ENCODE data around the gene ZNF620.

DNA sequence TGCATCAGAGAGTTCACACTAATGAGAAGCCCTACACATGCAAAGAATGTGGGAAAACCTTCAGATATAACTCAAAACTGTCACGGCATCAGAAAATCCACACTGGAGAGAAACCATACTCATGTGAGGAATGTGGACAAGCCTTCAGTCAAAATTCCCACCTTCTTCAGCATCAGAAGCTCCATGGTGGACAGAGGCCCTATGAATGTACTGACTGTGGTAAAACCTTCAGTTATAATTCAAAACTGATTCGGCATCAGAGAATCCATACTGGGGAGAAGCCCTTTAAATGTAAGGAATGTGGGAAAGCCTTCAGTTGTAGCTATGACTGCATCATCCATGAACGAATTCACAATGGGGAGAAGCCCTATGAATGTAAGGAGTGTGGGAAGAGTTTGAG, 18.7 kb upstream of the ZNF620 start:
- TF ChIP-seq, protein P1, sequence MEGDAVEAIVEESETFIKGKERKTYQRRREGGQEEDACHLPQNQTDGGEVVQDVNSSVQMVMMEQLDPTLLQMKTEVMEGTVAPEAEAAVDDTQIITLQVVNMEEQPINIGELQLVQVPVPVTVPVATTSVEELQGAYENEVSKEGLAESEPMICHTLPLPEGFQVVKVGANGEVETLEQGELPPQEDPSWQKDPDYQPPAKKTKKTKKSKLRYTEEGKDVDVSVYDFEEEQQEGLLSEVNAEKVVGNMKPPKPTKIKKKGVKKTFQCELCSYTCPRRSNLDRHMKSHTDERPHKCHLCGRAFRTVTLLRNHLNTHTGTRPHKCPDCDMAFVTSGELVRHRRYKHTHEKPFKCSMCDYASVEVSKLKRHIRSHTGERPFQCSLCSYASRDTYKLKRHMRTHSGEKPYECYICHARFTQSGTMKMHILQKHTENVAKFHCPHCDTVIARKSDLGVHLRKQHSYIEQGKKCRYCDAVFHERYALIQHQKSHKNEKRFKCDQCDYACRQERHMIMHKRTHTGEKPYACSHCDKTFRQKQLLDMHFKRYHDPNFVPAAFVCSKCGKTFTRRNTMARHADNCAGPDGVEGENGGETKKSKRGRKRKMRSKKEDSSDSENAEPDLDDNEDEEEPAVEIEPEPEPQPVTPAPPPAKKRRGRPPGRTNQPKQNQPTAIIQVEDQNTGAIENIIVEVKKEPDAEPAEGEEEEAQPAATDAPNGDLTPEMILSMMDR (tag by site-specific recombination; IDR thresholded peaks at IDR 0.05) = no peak
- TF ChIP-seq GLI4 (tag by site-specific recombination; IDR thresholded peaks at IDR 0.05) (no peak), ZNF302 (tag by site-specific recombination; IDR thresholded peaks at IDR 0.05; ENCODE audit: low read depth) (no peak), RBAK (tag by site-specific recombination; IDR thresholded peaks at IDR 0.05) (no peak)
- TF ChIP-seq, protein P2, sequence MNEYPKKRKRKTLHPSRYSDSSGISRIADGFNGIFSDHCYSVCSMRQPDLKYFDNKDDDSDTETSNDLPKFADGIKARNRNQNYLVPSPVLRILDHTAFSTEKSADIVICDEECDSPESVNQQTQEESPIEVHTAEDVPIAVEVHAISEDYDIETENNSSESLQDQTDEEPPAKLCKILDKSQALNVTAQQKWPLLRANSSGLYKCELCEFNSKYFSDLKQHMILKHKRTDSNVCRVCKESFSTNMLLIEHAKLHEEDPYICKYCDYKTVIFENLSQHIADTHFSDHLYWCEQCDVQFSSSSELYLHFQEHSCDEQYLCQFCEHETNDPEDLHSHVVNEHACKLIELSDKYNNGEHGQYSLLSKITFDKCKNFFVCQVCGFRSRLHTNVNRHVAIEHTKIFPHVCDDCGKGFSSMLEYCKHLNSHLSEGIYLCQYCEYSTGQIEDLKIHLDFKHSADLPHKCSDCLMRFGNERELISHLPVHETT (tag by site-specific recombination; IDR thresholded peaks at IDR 0.05) = no peak
- TF ChIP-seq, protein P3, sequence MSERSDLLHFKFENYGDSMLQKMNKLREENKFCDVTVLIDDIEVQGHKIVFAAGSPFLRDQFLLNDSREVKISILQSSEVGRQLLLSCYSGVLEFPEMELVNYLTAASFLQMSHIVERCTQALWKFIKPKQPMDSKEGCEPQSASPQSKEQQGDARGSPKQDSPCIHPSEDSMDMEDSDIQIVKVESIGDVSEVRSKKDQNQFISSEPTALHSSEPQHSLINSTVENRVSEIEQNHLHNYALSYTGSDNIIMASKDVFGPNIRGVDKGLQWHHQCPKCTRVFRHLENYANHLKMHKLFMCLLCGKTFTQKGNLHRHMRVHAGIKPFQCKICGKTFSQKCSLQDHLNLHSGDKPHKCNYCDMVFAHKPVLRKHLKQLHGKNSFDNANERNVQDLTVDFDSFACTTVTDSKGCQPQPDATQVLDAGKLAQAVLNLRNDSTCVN (tag by site-specific recombination; optimal IDR thresholded peaks at IDR 0.05) = no peak

All from HEK293 (cell line).